EH (cell line): Measurements from ENCODE around the gene ERRFI1.

Source experiments
- DNase-seq: peaks from one replicate; pipeline ENCODE4 v3.0.0-alpha.2; 2015; ENCODE audit warnings: low read depth

Gene ERRFI1

GRCh38 chr1:8043621-8044020 is 17.5 kb upstream of the ERRFI1 start:
- DNase-seq = no peak

- DNase-seq = no peak
These were observed 16.0 kb upstream of the ERRFI1 start for GRCh38 chr1:8042134-8042533.

DNA sequence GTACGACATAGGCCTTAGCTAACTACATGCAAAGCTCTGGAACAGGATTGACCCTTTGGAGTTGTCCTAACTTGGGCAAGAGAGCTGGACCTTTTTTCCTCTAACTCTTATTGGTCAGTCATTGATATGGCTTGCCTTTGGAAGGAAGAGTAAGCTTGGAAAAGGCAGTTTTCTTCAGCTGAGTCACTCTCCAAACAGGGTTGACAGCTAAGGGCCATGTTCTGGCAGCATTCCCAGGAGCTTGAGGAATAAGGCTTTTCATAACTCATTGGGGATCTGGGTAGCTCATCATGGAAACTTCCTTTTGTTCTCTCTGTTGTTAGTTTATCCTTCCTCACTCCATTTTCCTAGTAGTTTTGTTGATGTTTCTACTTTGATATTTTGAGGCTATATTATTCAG is 14.5 kb upstream of the ERRFI1 start:
- peak; percentile 99 for DNase-seq

GRCh38 chr1:8039071-8039470 is 13.0 kb upstream of the ERRFI1 start:
- DNase-seq = no peak

- DNase-seq = no peak
These were observed 9.2 kb upstream of the ERRFI1 start for GRCh38 chr1:8035289-8035688.

- no peak for DNase-seq
These were observed 7.2 kb upstream of the ERRFI1 start for GRCh38 chr1:8033322-8033721.

DNA sequence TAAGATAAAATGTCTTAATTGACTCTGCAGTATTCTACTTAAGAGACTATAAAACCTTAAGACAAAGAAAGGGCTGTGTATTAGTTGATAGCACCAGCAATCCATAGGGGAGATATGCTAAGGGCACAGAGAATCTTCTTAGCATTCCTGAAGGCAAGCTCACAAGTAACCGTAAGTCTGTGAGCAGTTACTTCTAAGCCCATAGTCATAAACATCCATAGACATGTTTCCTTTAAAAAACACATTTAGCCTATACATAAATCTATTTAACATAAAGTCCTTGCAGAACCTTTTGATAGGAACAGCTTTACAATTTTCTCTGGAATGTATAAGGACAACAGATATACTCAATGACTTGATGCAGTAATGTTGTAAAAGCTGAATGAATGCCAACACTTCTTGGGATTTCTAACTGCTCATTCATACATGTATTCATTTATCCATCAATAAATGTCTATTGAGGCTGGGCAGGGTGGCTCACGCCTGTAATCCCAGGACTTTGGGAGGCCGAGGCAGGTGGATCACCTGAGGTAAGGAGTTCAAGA is 6.3 kb upstream of the ERRFI1 start:
- DNase-seq = peak; percentile 42

GRCh38 chr1:8031176-8031785 is 5.2 kb upstream of the ERRFI1 start:
- DNase-seq = peak; percentile 64

GRCh38 chr1:8028571-8028910 is 2.4 kb upstream of the ERRFI1 start:
- no peak for DNase-seq

- DNase-seq = peak; percentile 96
These were observed 1.9 kb upstream of the ERRFI1 start for GRCh38 chr1:8027748-8028570.

DNA sequence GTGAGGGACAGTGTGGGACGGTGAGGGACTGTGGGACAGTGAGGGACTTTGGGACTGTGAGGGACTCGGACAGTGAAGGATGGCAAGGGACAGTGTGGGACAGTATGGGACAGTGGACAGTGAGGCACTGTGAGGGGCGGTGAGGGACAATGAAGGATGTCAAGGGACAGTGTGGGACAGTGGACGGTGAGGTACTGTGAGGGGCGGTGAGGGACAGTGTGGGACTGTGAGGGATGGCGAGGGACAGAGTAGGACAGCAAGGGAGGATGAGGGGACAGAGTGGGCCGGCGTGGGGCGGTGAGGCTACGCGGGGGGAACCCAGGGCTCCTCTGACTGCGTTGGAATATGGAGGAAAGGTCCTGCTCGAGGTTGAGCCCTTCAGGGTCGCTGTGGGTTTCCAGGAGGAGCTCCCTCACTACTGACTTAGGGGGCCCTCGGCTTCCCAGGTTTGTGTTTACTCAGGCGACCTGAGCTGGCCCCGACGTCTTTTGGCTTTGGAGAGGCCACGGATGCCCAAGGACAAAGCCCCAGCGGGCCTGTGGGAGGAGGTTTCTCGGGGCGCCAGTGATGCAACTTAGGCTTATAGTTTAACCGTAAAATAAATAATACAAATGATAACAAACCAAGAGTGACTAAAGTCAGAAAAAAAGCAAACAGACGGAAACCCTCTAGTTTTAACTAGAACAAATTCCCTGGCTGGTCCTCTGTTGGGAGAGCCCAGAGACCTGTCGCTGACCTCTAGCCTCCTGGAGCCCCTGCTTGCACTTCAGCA is 1.1 kb upstream of the ERRFI1 start:
- peak; percentile 66 for DNase-seq

- no peak for DNase-seq
These were observed 401 bp downstream of the ERRFI1 start for GRCh38 chr1:8025671-8026144.

- peak; percentile 15 for DNase-seq
These were observed 943 bp downstream of the ERRFI1 start for GRCh38 chr1:8025061-8025670.

GRCh38 chr1:8024329-8024728 is 1.8 kb downstream of the ERRFI1 start:
- DNase-seq = no peak

GRCh38 chr1:8023995-8024313 is 2.2 kb downstream of the ERRFI1 start:
- DNase-seq = no peak

- DNase-seq = no peak
These were observed 2.7 kb downstream of the ERRFI1 start for GRCh38 chr1:8023287-8023994.

- no peak for DNase-seq
These were observed 3.5 kb downstream of the ERRFI1 start for GRCh38 chr1:8022395-8023286.

DNA sequence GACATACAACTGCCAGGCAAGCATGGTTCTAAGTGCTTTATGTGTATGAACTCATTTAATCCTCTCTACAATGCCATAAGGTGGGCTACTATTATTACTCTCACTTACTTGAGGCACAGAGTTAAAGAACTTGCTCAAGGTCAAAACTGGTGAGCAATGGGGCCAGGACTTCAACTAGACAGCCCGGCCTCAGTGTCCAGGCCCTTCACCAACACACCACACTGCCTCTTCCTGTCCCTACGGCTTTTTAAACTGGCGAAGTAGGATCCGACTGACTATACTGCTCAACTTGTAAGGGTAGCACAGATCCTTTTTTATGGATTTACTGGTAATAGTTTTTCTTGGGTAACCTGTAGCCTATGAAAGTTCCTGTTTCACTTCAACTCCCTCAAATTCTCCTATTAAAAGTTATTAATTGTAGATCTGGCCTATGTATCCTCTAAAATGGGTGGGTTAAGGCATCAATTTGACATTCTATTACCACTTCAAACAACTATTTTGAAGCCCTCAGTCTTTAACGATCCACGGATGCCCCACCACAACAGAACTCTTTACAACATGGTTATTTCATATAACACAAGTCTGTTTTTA is 4.3 kb downstream of the ERRFI1 start:
- DNase-seq = no peak

GRCh38 chr1:8020032-8020431 is 6.1 kb downstream of the ERRFI1 start:
- DNase-seq = peak; percentile 71

DNA sequence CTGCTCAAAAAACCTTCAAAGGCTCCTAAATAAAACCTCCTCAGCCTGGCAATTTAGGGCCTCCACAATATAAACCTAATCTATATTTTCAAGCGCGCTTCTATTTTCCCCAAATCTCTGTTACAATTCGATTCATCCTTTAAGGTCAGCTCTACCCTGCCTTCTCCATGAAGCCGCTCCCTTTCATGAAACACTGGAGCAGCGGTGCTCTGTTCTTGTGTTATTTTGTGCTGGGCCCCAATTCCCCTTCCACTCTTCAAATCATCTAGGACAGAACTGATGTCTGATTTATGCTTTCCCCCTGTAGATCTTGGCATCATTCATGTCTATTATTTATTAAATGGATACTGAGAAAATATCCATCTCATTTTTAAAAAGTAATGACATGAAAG is 6.9 kb downstream of the ERRFI1 start:
- DNase-seq = no peak
